GM12874 (cell line): Measurements from ENCODE around the gene RASL12.

ENCODE experiments used
- CTCF ChIP-seq: IDR thresholded peaks from 2 replicates; pipeline ENCODE4 v1.5.1; 2011; ENCODE audit warnings: low read depth, mild to moderate bottlenecking, control low read depth, low read length, moderate library complexity; ENCODE audit not compliant: insufficient read depth

The RASL12 gene

GRCh38 chr15:65032801-65033537 is 34.8 kb downstream of the RASL12 start:
- peak; percentile 72 for TF ChIP-seq CTCF

DNA sequence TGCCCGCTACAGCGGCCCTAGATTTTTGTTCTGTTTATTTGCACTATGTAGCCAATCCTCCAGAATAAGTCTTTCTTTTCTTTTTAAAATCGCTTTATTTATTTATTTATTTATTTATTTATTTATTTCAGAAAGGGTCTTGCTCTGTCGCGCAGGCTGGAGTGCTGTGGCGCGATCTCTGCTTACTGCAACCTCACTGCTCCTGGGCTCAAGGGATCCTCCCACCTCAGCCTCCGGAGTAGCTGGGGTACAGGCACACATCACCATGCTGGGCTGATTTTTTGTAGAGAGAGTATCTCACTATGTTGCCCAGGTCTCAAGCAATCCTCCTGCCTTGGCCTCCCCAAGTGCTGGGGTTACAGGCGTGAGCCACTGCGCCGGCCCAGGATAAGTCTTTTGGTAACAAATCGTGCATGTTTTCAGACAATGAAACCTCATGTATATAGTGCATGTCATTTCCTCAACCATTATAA is 38.0 kb downstream of the RASL12 start:
- no peak for TF ChIP-seq CTCF

GRCh38 chr15:65028921-65029735 is 38.7 kb downstream of the RASL12 start, which contains the start of gene MTFMT:
Gene MTFMT (minus strand): TSS chr15:65029639. CDS start chr15:65029613, 26 bp downstream.
- TF ChIP-seq CTCF, result peak; percentile 13; the same call in 1 of the 2 replicates

DNA sequence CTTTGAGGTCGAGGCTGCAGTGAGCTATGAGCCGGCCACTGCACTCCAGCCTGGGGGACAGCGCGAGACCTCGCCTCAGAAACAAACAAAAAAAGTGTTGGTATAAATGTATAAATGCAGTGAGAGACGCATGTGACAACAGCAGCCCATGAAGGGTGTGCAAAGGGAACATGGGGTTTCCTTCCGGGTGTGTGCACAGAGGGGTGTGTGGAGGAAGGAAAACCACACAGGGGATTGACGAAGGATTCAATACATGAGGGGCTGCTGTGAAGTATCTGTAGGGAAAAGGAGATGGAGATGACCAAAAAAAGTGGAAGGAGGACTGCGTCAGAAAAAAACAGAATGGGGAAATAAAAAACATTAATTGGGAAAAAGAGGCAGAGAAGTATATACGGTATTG is 39.5 kb downstream of the RASL12 start:
- no peak for TF ChIP-seq CTCF

DNA sequence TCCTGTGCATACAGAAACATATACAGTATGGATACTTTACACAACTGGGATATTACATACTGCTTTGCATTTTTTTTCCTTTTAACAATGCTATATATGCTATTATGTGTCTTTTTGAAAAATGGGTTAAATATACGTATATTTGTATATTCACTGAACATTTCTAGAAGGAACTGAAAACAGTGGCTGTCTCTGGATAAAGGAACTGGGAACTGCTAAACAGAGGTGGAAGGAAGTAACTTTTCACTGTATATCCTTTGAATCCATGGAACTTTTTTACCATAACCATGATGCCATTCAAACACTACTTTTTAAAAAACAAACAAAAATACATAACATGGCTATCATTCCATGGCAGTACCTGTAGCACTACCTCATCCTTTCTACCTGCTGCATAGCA is 40.2 kb downstream of the RASL12 start:
- no peak for TF ChIP-seq CTCF

- TF ChIP-seq CTCF, result no peak
Observed at GRCh38 chr15:65026756-65027155, 41.0 kb downstream of the RASL12 start.

GRCh38 chr15:65021488-65021887 is 46.3 kb downstream of the RASL12 start:
- no peak for TF ChIP-seq CTCF
